Subcutaneous adipose tissue (tissue), 4 donors: ENCODE results near the gene NLGN1. TPM values are rescaled to one million over a fixed set of nuclear protein-coding genes. Genes with fewer than 3 reads are reported as not detected.

Experiments
- total RNA-seq, 4 donors: library from RNA; depleted of rRNA; stranded (reverse); fragments of >200 nt; gene quantifications; one replicate each; pipeline ENCODE4 v1.1.0, GENCODE V29; 2016
- TF ChIP-seq, protein P1 (sequence below): fragments of 450-650 bp; IDR thresholded peaks from one replicate; pipeline ENCODE4 v1.5.1; 2016; ENCODE audit warnings: low read depth, mild to moderate bottlenecking, control low read depth, antibody characterized with exemption, moderate library complexity

The NLGN1 gene
- total RNA-seq = 10 to 100 TPM in 1 of 4 donors, 1 to 10 TPM in 3; 5.1 to 16.5 (median 7.9) TPM

DNA sequence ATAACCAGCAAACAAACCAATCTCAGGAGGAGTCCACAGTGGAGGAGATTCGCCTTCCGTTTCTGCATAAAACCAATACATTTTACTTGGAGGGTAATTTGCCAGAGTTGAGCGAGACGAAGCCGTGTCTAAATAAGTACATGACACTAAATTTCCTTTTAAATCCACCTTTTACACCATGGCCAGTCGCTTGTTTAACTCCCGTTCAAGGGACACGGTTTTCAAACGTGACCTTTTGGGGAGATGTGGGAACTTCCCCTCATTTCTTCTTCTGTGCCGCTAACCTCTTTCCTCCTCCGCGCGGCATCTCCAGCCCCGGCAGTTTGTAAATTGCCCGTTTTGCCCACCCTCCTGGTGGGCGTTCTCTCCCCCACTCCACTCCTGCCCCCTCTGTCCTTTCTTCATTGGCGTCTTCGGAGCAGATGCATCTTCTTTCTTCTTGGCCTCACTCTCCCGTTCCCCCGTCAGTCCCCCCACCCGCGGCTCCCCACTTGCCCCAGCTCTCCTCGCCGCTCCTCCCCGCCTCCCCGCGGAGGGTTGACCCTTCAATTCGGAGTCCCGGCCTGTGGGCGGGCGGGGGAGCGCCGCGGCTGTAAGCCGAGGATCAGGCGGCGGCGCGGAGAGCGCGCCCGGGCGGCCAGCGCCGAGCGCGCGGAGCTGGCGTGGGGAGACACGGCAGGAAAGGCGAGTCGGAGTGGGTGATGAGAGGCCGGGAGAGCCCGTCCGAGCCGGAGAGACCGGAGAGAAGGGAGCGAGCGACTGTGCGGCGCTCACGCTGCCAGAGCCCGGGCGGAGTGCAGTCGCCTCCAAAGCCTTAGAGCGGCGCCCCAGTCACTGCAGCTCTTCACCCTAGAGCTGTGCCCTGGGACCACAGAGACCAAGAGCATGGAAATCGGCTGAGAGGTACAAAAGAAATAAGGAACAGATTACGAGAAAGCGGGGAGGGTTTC is at the start of gene NLGN1:
Gene NLGN1 (plus strand): TSS at position 584 of the 950 bp plus-strand sequence.
- TF ChIP-seq, protein P1, sequence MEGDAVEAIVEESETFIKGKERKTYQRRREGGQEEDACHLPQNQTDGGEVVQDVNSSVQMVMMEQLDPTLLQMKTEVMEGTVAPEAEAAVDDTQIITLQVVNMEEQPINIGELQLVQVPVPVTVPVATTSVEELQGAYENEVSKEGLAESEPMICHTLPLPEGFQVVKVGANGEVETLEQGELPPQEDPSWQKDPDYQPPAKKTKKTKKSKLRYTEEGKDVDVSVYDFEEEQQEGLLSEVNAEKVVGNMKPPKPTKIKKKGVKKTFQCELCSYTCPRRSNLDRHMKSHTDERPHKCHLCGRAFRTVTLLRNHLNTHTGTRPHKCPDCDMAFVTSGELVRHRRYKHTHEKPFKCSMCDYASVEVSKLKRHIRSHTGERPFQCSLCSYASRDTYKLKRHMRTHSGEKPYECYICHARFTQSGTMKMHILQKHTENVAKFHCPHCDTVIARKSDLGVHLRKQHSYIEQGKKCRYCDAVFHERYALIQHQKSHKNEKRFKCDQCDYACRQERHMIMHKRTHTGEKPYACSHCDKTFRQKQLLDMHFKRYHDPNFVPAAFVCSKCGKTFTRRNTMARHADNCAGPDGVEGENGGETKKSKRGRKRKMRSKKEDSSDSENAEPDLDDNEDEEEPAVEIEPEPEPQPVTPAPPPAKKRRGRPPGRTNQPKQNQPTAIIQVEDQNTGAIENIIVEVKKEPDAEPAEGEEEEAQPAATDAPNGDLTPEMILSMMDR = no peak

DNA sequence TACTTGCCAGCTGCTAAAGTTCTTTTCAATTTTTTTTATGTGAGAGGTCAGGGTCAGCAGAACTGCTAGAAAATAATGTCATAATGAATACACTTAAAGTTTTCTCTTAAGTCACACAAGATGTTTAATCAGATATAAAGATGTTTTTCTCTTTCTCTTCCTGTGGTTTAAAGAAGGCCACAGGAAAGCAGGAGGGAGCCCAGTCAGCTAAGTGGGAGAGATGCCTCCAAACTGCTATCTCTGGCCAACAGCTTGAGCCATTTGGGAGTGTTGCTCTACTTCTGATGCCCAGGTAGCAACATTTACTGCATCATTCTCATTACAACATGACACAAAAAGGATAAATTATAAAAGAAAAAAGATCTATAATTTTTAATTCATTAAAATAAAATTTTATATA is 45.7 kb upstream of the NLGN1 start:
- TF ChIP-seq, protein P1 = no peak

DNA sequence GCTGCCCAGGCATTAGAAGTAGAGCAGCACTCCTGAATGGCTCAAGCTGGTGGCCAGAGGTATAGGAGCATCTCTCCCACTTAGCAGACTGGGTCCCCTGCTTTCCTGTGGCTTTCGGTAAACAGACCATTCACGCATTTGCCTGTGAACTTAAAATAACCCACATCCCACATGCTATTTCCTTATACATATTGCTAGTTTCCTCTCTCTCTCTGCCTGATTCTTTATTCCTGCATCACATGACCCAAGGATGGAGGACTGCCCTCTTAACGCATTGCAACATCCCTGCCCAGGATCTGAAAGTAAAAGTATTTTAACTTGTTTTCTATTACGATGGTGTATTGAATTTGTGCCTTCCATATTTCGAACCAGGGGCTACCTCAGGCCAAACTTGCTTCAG is 43.4 kb upstream of the NLGN1 start:
- TF ChIP-seq, protein P1 = no peak

DNA sequence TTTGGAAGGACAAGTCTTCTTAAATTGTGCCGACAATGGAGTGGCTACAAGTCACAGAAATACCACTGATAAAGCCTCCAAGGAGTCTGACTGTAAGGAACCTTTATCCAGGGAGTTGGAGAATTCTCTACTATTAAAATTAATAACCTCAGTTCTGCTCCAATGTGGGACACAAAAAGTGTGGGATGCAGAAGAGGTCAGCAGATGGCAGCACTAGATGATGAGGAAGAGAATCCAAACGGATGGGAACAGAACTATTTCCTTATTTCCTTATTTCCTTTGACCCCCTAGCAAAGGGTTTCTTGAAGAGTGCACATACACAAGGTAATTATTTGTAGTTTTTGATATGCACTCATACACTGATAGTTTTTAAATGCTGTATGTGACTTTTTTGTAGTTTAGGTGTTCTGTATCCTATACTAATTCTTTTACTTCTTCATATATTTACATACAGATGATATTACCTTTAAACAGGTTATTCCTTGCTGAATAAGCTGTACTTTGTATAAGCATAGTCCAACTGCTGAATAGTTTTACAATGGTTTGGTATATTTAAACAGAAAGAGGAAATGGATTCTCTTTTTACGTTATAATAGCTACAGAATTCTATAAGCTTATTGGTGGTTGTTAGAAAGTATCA is 25.6 kb upstream of the NLGN1 start:
- TF ChIP-seq, protein P1 = no peak

DNA sequence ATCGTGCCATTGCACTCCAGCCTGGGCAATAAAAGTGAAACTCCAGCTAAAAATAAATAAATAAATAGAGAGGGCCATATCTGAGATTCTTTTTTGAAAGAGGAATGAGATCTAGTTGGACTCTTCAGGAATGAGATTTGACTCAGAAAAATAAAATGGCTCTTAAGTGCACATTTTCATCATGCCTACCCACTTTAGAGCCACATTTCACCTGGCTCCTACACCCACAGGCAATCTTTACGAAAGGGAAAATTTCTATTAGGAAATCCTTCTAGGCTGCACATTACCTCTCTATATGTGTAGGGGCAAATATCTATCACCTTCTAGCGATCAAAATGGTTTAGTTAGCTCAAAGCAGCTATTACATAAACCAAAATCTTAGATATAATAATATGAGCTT is 16.9 kb upstream of the NLGN1 start:
- TF ChIP-seq, protein P1 = no peak

DNA sequence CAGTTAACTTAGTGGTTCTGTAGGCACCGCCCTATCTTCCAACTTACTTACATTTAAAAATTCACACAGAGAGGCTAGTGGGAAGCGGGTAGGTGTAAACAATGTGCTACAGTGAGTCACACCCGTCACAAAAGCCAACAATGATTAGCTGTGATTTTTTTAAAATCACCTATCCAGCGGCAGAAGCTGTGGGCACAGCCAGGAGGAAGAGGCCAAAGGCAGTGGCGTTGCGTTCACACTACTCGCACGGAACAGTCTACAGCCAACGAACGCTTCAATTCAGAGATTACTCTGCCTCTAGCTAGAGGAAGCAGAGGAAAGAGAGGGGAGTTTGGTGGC is 2.5 kb upstream of the NLGN1 start:
- TF ChIP-seq, protein P1 = no peak
